ENCODE results near the gene CNTN4. TPM values are rescaled to one million over a fixed set of nuclear protein-coding genes. Genes with fewer than 3 reads are reported as not detected.

Gene CNTN4
- total RNA-seq, 1 donor from 2014 or later = 1.6 TPM

DNA sequence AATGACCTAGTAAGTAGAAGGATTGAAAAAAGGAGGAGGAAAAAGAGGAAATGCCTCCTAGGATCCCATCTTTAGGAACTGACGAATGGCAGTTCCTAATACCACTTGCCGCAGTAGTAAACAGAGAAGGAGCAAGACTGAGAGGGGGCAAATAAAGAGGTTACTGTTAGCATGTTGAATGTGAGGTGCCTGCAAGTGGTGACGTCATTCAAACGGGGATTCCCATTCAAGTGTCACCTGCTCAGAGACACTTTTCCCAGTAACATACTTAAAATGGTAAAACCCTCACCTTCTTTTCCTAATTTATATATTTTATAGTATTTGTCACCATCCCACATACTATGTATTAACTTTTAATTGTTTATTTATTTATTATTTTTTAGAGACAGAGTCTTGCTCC lies 832.6 kb downstream of the CNTN4 start:
- no peak for DNase-seq (ENCODE audit: low read depth)
- H3K4me3 ChIP-seq (ENCODE audit: low read depth, low read length) = no peak overlapping the region
- TF ChIP-seq, protein P1, sequence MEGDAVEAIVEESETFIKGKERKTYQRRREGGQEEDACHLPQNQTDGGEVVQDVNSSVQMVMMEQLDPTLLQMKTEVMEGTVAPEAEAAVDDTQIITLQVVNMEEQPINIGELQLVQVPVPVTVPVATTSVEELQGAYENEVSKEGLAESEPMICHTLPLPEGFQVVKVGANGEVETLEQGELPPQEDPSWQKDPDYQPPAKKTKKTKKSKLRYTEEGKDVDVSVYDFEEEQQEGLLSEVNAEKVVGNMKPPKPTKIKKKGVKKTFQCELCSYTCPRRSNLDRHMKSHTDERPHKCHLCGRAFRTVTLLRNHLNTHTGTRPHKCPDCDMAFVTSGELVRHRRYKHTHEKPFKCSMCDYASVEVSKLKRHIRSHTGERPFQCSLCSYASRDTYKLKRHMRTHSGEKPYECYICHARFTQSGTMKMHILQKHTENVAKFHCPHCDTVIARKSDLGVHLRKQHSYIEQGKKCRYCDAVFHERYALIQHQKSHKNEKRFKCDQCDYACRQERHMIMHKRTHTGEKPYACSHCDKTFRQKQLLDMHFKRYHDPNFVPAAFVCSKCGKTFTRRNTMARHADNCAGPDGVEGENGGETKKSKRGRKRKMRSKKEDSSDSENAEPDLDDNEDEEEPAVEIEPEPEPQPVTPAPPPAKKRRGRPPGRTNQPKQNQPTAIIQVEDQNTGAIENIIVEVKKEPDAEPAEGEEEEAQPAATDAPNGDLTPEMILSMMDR (conservative IDR thresholded peaks at IDR 0.05; ENCODE audit: low read depth, low read length) = no peak

DNA sequence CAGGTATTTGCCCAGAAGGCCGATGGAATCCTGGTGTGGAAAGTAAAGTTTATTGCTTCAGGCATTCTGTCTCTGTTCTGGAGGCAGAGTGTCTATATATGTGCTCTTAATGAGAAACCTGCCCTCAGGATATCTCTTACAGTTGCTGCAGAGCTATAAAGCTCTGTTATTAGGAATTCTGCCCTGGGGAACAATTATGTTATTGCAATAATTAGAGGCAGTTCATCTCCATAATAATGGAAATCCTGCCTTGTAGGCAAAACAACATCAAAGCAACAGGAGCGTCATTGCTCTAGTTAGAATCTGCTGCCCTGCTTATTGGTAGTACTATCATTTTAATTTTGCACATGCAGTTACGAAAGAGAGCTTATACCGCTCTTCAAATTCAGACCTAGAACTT lies 835.9 kb downstream of the CNTN4 start:
- TF ChIP-seq, protein P1 (conservative IDR thresholded peaks at IDR 0.05; ENCODE audit: low read depth, low read length) = no peak
- no peak for DNase-seq (ENCODE audit: low read depth)
- H3K4me3 ChIP-seq (ENCODE audit: low read depth, low read length) = no peak overlapping the region

DNA sequence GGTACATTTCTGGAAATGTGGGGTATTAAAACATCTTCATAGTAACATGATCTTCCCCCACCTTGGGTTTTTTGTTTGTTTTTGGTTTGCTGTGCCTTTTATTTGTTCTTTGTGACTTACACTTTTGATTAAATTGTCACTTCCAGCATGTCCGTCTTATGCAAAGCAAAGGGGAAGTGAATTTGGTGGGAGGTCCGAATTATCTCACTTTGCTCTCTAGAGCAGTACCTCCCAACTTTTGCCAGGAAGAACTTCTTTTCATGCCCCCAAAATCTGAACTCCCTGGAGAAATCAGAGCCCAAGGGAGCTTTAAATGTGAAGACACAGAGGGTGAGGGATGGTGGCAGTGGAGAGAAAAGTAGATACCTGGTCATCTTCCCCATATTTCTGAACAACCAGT lies 838.4 kb downstream of the CNTN4 start:
- no peak for DNase-seq (ENCODE audit: low read depth)
- TF ChIP-seq, protein P1 (conservative IDR thresholded peaks at IDR 0.05; ENCODE audit: low read depth, low read length) = no peak
- H3K4me3 ChIP-seq (ENCODE audit: low read depth, low read length) = no peak overlapping the region

DNA sequence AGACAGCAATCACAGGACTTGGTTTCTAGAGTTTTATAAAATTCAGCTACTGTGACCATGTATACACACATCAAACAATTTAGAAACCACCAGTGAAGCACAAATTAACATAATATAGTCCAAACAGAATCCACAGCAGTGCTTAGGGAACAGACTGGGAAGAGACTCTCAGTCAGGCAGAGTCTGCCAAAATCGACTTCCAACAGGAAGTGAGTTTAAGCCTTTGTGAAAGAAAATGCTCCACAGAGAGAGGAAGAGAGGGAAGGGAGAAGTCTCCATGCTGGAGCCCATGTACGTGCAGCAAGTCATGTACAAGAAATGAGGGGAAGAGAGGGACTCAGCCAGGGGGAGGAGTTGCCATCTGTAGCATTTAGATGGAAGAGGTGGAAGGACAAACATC lies 838.9 kb downstream of the CNTN4 start:
- TF ChIP-seq, protein P1 (conservative IDR thresholded peaks at IDR 0.05; ENCODE audit: low read depth, low read length) = no peak
- DNase-seq (ENCODE audit: low read depth) = no peak
- H3K4me3 ChIP-seq (ENCODE audit: low read depth, low read length) = no peak overlapping the region

DNA sequence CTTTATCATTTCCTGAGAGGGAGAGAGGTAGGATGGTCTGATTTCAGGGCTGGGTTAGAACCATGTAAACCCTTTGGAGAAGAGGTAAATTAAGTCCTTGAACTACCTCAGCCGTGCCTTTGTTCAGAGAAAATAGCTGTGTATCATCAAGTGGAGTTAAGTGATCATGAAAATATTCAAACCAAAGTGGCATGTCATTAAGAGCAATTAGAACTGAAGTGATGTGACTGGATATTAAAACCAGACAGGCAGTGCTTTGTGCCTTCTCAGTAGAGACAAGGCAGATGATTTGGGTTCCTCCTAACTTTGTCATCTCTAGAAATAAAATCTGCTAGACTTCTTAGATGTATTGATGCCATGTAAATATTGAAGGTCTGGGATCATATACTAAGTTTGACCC lies 840.0 kb downstream of the CNTN4 start:
- TF ChIP-seq, protein P1 (conservative IDR thresholded peaks at IDR 0.05; ENCODE audit: low read depth, low read length) = no peak
- no peak overlapping the region for H3K4me3 ChIP-seq (ENCODE audit: low read depth, low read length)
- no peak for DNase-seq (ENCODE audit: low read depth)

DNA sequence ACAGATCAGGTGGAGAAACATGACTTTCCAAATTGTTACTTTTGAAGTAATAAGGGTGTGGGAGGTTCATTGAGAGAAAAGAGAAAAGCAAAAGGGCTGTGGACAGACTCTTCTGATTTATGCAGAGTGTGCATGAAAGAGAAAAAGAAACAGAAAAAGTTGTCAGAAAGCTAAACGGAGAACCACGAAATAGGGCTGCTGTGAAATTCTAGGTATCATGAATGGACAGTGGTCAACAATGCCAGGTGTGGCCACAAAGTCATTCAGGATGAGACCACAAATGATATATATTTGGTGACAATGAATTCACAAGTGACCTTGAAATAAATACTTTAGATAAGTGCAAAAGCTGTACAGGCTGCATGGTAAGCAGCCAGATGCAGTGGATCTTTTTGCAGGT lies 841.4 kb downstream of the CNTN4 start:
- TF ChIP-seq, protein P1 (conservative IDR thresholded peaks at IDR 0.05; ENCODE audit: low read depth, low read length) = no peak
- no peak for DNase-seq (ENCODE audit: low read depth)
- H3K4me3 ChIP-seq (ENCODE audit: low read depth, low read length) = no peak overlapping the region

DNA sequence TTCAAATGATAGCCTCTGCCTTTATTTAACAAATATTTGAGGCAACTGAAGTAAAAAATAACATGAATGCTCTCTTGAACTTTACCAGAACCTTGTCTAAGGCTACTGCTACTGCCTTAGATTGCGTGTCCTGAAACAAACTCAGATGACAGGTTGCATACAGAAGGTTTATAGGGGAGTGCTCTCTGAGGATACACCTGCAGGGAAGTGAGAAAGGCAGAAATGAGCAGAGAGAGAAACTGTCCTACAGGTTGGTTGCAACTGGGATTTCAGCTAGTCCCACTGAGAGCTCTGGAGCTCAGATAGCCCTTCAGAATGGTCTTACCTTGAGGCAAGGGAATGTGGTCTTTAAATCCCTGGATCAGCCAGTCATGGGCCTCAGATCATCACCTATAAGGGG lies 846.0 kb downstream of the CNTN4 start:
- no peak for DNase-seq (ENCODE audit: low read depth)
- no peak overlapping the region for H3K4me3 ChIP-seq (ENCODE audit: low read depth, low read length)
- TF ChIP-seq, protein P1 (conservative IDR thresholded peaks at IDR 0.05; ENCODE audit: low read depth, low read length) = no peak

All from epithelial cell of proximal tubule (primary cell).